Measurements from ENCODE around the gene NPM3.

DNA sequence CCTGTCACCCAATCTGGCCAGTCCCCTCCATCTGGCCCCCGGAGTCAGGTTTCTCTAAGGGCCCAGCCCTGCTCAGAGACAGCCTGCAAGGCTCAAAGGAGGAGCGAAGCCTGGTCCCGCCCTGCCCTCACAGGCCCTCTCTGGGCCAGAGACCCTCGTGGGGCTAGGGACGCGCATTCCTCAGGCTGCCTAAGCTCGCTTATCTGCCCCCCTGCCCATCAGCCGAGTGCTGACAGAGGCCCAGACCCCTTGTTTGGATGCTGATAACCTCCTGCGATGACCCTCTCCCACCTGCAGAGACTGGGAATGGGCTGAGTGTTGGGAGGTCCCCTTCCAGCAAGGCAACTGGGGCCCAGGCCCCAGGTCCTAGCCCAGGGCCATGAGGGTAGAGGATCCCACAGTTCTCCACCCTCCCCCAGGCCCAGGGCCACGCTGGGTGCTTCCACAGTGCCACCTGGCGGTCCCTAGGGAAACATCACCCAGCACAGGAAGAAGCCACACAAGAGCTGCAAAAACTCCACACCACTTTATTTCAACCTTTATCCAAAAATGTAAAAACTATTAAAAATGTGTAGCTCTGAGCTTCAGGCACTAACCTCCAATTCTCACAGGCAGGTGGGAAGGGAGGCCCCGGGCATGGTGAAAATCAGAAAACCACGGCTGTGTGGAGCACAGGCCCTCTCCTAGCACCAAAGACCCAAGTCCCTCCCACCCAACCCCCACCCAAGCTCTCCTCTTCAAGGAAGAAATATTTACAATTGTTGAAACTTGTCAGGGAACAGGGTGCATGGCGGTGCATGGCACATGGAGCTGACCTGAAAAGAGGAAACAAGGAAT lies 2.2 kb downstream of the NPM3 start:
- TF ChIP-seq, protein P1, sequence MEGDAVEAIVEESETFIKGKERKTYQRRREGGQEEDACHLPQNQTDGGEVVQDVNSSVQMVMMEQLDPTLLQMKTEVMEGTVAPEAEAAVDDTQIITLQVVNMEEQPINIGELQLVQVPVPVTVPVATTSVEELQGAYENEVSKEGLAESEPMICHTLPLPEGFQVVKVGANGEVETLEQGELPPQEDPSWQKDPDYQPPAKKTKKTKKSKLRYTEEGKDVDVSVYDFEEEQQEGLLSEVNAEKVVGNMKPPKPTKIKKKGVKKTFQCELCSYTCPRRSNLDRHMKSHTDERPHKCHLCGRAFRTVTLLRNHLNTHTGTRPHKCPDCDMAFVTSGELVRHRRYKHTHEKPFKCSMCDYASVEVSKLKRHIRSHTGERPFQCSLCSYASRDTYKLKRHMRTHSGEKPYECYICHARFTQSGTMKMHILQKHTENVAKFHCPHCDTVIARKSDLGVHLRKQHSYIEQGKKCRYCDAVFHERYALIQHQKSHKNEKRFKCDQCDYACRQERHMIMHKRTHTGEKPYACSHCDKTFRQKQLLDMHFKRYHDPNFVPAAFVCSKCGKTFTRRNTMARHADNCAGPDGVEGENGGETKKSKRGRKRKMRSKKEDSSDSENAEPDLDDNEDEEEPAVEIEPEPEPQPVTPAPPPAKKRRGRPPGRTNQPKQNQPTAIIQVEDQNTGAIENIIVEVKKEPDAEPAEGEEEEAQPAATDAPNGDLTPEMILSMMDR (IDR thresholded peaks at IDR 0.05; ENCODE audit: control extremely low read depth in 1 of 3, insufficient read depth in 1 of 3, low read depth in 1 of 3, low read length in 3 of 3): peak in 2 of 3 experiments; percentile 85 to 95; a peak in 3 of 4 replicates
- TF ChIP-seq HDAC6 (IDR thresholded peaks at IDR 0.05; ENCODE audit: low read depth, low read length): no peak

Measured in H1 (cell line).